Breast epithelium (tissue), 4 donors: ENCODE results near the gene ADAMTS4. TPM values are rescaled to one million over a fixed set of nuclear protein-coding genes. Genes with fewer than 3 reads are reported as not detected.
"Not testable (repeated sequence)": the region's sequence is repeated elsewhere in the genome, so short reads cannot be mapped to it uniquely, and the experiment has no call there.

Experiments
- DNase-seq, 2 donors: peaks; one replicate each; pipeline ENCODE4 v3.0.0-alpha.2; 2019; ENCODE audit warnings: low spot score in 2 of 2
- H3K27ac ChIP-seq, 2 donors: fragments of 200-600 bp; sonication (generic) in 1 of 2; one replicate each; pipeline ENCODE4 v1.5.1; 2016 to 2019; ENCODE audit warnings: mild to moderate bottlenecking in 1 of 2
- H3K27me3 ChIP-seq, 2 donors: fragments of 200-600 bp; sonication (generic) in 1 of 2; one replicate each; pipeline versions ENCODE4 v1.5.1 to v1.6.0; 2017 to 2019; ENCODE audit warnings: control low read depth in 1 of 2, mild to moderate bottlenecking in 1 of 2
- H3K36me3 ChIP-seq: fragments of 200-600 bp; one replicate; pipeline ENCODE4 v1.5.1; 2019
- H3K4me1 ChIP-seq, 2 donors: fragments of 200-600 bp; sonication (generic); one replicate each; pipeline ENCODE4 v1.5.1; 2016 to 2019; ENCODE audit warnings: control low read depth in 1 of 2
- H3K4me3 ChIP-seq, 3 donors: fragments of 200-600 bp; sonication (generic); 1 replicate in 2 of 3; 2 replicates in 1 of 3; pipeline ENCODE4 v1.5.1; 2016 to 2019; ENCODE audit warnings: mild to moderate bottlenecking in 3 of 3, moderate library complexity in 2 of 3
- H3K9me3 ChIP-seq, 2 donors: fragments of 200-600 bp; sonication (generic) in 1 of 2; one replicate each; pipeline ENCODE4 v1.5.1; 2016 to 2019; ENCODE audit warnings: control low read depth in 1 of 2
- POLR2A ChIP-seq: fragments of 450-650 bp; IDR thresholded peaks from one replicate; pipeline ENCODE4 v1.6.1; 2016; ENCODE audit warnings: antibody characterized with exemption, mild to moderate bottlenecking, moderate library complexity
- POLR2AphosphoS5 ChIP-seq, 3 donors: sonication (generic); formaldehyde crosslinking; IDR thresholded peaks; one replicate each; pipeline ENCODE4 v1.6.1; 2017; ENCODE audit warnings: antibody characterized with exemption in 3 of 3
- intact Hi-C: fragments of 100-400 bp; cut with DNase I; formaldehyde crosslinking; loops from one replicate; pipeline ENCODE4 v1.15.1; 2023; ENCODE audit warnings: low total_unique reads
- total RNA-seq, 3 donors: library from RNA; depleted of rRNA; stranded (reverse); fragments of >200 nt; gene quantifications; one replicate each; pipeline ENCODE4 v1.1.0, GENCODE V29; 2016
- TF ChIP-seq, protein P1 (sequence below), 3 donors: fragments of 450-650 bp; IDR thresholded peaks; one replicate each; pipeline ENCODE4 v1.5.1; 2016 to 2017; ENCODE audit warnings: antibody characterized with exemption in 3 of 3, mild to moderate bottlenecking in 3 of 3, moderate library complexity in 3 of 3

Gene ADAMTS4
- total RNA-seq, 3 donors from 2014 or later: 4.8 to 85.5 (median 24.6) TPM

DNA sequence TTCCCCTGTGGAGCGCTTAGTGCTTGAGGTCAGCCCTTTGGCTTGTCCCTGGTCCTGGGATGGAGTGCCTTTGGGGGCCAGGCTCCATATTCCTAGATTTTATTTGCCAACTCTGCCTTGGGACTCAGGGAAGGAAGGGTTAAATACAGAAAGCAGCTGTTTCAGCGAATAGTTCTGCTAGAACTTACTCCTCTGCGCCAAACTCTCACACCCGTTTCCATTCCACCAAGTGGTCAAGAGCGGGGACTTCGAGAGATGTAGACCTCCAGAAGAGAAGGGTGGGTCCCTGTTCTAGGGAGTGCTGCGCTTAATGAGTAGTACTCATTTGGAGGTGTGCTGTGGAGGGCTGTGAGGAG, 26.3 kb upstream of the ADAMTS4 start:
- H3K27ac ChIP-seq: peak overlapping the region; percentile 26 to 49
- intact Hi-C loops: loop anchor here (2.0 to 10.0 kb wide), 2 partner anchors 78 to 160 kb away; no protein-coding TSS in a partner anchor

DNA sequence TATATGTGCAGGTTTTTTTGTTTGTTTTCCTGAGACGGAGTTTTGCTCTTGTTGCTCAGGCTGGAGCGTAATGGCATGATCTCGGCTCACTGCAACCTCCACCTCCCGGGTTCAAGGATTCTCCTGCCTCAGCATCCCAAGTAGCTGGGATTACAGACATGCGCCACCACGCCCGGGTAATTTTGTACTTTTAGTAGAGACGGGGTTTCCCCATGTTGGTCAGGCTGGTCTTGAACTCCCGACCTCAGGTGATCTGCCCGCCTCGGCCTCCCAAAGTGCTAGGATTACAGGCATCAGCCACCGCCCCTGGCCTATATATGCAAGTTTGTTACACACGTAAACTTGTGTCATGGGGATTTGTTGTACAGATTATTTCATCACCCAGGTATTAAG, 25.8 kb upstream of the ADAMTS4 start:
- not testable (repeated sequence) for H3K27ac ChIP-seq, H3K4me3 ChIP-seq, DNase-seq, H3K4me1 ChIP-seq, H3K36me3 ChIP-seq, H3K27me3 ChIP-seq, H3K9me3 ChIP-seq
- intact Hi-C loops: loop anchor here (2.0 to 10.0 kb wide), 2 partner anchors 78 to 160 kb away; no protein-coding TSS in a partner anchor

More for the DNA sequence above, 26.3 kb upstream of the ADAMTS4 start:
- Histone ChIP-seq H3K4me3 (no peak overlapping the region), H3K27me3 (no peaks in the 10 kb centered on the region), H3K9me3 (no peaks in the 10 kb centered on the region), H3K4me1 (peaks cover 0 to 7% of the 10 kb centered on the region in 2 donors), H3K36me3 (no peaks in the 10 kb centered on the region)
- TF ChIP-seq POLR2A (no peak), POLR2AphosphoS5 (IDR thresholded peaks at IDR 0.05) (no peak)
- TF ChIP-seq, protein P1, sequence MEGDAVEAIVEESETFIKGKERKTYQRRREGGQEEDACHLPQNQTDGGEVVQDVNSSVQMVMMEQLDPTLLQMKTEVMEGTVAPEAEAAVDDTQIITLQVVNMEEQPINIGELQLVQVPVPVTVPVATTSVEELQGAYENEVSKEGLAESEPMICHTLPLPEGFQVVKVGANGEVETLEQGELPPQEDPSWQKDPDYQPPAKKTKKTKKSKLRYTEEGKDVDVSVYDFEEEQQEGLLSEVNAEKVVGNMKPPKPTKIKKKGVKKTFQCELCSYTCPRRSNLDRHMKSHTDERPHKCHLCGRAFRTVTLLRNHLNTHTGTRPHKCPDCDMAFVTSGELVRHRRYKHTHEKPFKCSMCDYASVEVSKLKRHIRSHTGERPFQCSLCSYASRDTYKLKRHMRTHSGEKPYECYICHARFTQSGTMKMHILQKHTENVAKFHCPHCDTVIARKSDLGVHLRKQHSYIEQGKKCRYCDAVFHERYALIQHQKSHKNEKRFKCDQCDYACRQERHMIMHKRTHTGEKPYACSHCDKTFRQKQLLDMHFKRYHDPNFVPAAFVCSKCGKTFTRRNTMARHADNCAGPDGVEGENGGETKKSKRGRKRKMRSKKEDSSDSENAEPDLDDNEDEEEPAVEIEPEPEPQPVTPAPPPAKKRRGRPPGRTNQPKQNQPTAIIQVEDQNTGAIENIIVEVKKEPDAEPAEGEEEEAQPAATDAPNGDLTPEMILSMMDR (IDR thresholded peaks at IDR 0.05): no peak
- DNase-seq: no peak

DNA sequence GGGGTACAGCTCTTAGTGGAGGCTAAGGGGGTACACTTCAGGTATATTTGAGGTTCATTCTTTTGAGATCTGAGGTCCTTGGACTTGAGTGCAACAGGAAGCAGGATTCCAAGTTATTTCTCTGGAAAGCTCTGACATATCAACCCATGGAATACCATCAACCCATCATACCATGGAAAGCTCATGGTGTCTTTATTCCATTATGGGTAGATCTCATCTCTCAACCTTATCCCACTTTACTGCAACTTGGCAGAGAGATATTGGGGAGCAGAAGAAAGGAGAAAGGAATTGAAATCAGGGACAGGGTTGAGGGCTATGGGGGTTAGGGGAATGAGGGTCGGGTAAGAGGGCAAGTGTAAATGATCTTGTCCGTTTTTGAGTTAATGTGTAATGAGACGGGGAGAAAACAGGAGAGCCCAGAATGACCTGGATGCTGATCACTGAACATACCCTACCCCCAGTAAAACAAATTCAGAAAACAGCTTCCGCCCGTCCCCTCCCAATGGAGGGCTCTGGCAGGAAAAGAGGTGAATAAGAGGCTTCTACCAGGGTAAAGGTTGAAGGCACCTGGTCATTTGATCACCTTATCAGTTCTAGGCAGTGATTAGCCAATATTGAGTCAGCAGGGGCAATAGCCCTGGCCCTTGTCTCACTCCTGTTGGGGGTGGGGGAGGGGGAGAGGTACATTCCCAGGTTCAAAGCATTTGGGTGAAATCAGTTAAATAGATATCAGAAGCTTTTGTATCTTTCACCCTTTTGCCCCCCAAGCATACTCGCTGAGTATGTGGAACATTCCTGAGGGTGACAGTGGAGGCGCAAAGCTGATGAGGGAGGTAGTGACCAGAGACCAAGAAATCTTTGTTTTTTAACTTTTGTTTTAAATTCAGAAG, 25.2 kb upstream of the ADAMTS4 start:
- intact Hi-C loops: loop anchor here (2.0 to 10.0 kb wide), 2 partner anchors 79 to 161 kb away; no protein-coding TSS in a partner anchor
- TF ChIP-seq POLR2A: no peak
- no peak for TF ChIP-seq POLR2AphosphoS5 (IDR thresholded peaks at IDR 0.05)
- DNase-seq: no peak
- Histone ChIP-seq H3K4me3 (no peak overlapping the region), H3K9me3 (no peaks in the 10 kb centered on the region), H3K27ac (no peak overlapping the region), H3K4me1 (peaks cover 0 to 7% of the 10 kb centered on the region in 2 donors), H3K27me3 (no peaks in the 10 kb centered on the region), H3K36me3 (no peaks in the 10 kb centered on the region)

- no peak for DNase-seq
- no peaks in the 10 kb centered on the region for H3K9me3 ChIP-seq
- peaks cover 0 to 7% of the 10 kb centered on the region in 2 donors for H3K4me1 ChIP-seq
- TF ChIP-seq, protein P1 (IDR thresholded peaks at IDR 0.05): no peak
- no peak for TF ChIP-seq POLR2AphosphoS5 (IDR thresholded peaks at IDR 0.05)
- no peak for TF ChIP-seq POLR2A
- no peak overlapping the region for H3K27ac ChIP-seq
- no peaks in the 10 kb centered on the region for H3K27me3 ChIP-seq
- intact Hi-C loops: loop anchor here (10.0 kb wide), 1 partner anchor 162 kb away; no protein-coding TSS in a partner anchor
- no peak overlapping the region for H3K4me3 ChIP-seq
- H3K36me3 ChIP-seq: no peaks in the 10 kb centered on the region
Measured at GRCh38 chr1:161222175-161223019, 23.5 kb upstream of the ADAMTS4 start.

DNA sequence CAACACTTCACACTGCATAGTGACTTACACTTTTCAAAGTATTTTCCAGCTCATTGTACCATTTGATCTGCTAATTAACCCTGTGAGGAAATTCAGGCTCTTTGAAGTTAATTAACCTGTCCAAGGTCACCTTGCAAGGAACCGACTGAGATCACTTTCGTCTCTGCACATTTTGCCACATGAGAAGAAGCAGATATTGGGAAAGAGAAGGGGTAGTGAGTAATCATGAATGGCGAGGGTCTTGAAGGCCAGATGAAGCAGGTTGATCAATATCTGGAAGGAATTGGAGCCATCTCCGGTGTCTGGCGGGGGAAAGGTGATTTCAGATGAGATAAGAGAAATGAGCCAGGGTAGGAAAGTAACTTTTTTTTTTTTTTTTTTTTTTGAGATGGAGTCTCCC, 21.1 kb upstream of the ADAMTS4 start:
- Histone ChIP-seq H3K9me3 (no peaks in the 10 kb centered on the region), H3K36me3 (no peaks in the 10 kb centered on the region), H3K4me3 (no peak overlapping the region), H3K27ac (no peak overlapping the region), H3K27me3 (no peaks in the 10 kb centered on the region), H3K4me1 (no peaks in the 10 kb centered on the region)
- no peak for DNase-seq
- intact Hi-C loops: loop anchor here (10.0 kb wide), 1 partner anchor 165 kb away; no protein-coding TSS in a partner anchor
- TF ChIP-seq POLR2AphosphoS5 (IDR thresholded peaks at IDR 0.05) (no peak), POLR2A (no peak)
- TF ChIP-seq, protein P1 (IDR thresholded peaks at IDR 0.05): no peak
